ENCODE data around the gene PGD.
"Not testable (repeated sequence)": the region's sequence is repeated elsewhere in the genome, so short reads cannot be mapped to it uniquely, and the experiment has no call there.

The PGD gene

GRCh38 chr1:10432910-10433700 lies 34.2 kb downstream of the PGD start:
- no peak for DNase-seq (ENCODE audit: low read depth, low spot score)
- H3K27ac ChIP-seq: no peak overlapping the region

DNA sequence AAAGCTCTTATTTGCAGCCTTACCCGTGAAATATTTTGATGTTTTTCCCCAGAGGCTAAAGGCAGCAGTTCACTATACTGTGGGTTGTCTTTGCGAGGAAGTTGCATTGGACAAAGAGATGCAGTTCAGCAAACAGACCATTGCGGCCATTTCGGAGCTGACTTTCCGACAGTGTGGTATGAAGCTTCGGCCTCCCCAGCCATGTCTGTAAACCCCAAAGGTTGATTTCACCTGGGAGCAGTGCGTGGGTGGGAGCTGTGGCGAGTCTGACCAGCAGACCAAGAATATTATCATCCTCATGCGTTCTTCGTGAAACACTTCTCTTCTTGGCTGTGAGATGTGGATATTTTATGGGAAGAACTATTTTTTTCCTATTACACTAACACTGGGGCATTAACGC lies 34.9 kb downstream of the PGD start:
- no peak overlapping the region for H3K27ac ChIP-seq
- no peak for DNase-seq (ENCODE audit: low read depth, low spot score)

GRCh38 chr1:10434590-10434989 lies 35.7 kb downstream of the PGD start:
- no peak overlapping the region for H3K27ac ChIP-seq
- DNase-seq (ENCODE audit: low read depth, low spot score): no peak

GRCh38 chr1:10437052-10437451 lies 38.2 kb downstream of the PGD start:
- H3K27ac ChIP-seq: no peak overlapping the region
- DNase-seq (ENCODE audit: low read depth, low spot score): no peak

GRCh38 chr1:10438677-10439163 lies 39.9 kb downstream of the PGD start:
- H3K27ac ChIP-seq: no peak overlapping the region
- DNase-seq (ENCODE audit: low read depth, low spot score): no peak

DNA sequence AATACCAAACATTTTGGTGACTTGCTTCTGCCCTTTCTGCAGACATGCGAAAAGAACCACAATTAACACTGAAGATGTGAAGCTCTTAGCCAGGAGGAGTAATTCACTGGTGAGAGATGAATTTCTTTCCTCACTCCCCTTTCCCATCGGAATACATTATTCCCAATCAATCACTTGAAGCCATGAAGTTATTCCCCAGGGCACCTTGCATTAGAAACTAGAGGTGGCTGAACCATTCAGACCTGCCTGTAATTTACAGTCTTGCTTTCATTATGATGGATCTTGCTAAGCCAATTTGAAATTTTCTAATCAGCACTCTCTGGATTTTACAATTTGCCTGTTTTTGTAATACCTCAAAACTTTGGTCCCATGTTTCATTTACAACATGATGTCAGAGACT lies 41.4 kb downstream of the PGD start:
- no peak for DNase-seq (ENCODE audit: low read depth, low spot score)
- no peak overlapping the region for H3K27ac ChIP-seq

DNA sequence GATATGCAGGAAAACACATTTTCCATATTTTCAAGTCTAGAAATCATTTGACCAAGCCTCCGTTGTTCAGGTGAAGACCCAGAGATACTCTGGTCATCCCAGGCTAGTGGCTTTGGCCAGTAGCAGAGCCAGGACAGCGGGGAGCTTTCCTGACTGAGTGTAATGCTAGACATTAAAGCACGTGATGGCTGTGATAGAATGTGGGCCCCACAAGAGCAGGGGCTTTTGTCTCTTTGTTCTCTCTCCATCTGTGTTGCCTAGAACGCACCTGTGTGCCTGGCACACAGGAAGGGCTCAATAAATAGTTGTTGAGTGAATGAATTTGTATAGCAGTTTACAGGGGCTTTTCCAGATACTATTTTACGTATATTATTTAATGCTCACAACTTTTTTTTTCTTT lies 41.9 kb downstream of the PGD start:
- no peak for DNase-seq (ENCODE audit: low read depth, low spot score)
- no peak overlapping the region for H3K27ac ChIP-seq

- no peak for DNase-seq (ENCODE audit: low read depth, low spot score)
- H3K27ac ChIP-seq: no peak overlapping the region
These were observed 45.4 kb downstream of the PGD start for GRCh38 chr1:10444248-10444647.

DNA sequence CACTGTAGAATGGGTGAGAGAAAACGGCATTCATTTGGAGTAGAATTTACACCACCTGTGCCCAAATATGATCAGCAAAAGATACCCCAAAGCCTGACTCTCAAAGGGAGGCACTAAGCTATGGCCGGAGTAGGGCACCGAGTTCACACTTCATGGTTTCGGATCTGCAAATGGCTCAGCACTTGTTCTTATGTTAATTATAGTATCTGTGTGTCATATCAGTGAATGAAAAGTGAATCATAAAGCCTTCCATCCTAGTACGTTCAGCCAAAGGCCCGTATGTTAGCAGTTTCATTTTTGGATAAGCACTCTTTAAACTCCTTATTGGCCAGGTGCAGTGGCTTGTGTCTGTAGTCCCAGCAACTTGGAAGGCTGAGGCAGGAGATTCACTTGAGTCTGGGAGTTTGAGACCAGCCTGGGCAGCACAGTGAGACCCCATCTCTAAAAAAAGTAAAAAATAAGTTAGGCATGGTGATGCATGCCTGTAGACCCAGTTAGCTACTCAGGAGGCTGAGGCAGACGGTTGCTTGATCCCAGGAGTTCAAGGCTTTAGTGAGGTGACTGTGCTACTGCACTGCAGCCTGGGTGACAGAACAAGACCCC lies 46.0 kb downstream of the PGD start:
- H3K27ac ChIP-seq: no peak overlapping the region
- no peak for DNase-seq (ENCODE audit: low read depth, low spot score)

DNA sequence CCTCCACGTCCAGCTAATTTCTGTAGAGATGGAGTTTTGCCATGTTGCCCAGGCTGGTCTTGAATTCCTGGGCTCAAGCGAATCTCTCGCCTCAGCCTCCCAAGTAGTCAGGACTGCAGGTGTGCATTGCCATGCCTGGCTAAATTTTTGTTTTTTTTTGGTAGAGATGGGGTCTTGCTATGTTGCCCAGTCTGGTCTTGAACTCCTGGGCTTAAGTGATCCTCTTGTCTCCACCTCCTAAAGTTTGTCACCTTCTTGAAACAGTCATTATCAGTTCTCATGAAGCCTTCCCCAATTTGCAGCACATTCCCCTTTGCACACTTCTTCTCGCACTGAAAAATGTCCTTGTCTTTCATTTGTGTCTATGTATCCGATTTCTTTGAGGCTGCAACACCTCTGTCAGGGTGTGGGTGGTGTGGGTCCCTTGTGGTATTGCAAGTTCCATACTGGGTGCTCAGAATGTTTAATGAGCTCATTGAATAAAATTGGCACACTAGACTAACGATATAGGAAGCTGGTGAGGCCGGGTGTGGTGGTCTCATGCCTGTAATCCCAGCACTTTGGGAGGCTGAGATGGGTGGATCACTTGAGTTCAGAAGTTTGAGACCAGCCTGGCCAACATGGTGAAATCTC lies 48.0 kb downstream of the PGD start:
- DNase-seq (ENCODE audit: low read depth, low spot score): no peak
- H3K27ac ChIP-seq: no peak overlapping the region

GRCh38 chr1:10449751-10450150 lies 50.9 kb downstream of the PGD start, which contains the start of gene CORT:
Gene CORT, plus strand, starts transcription at chr1:10450031. Its CDS starts 193 bp downstream, at chr1:10450224.
- no peak for DNase-seq (ENCODE audit: low read depth, low spot score)
- no peak within 1 kb of the TSS for H3K27ac ChIP-seq

GRCh38 chr1:10450156-10450814 lies 51.4 kb downstream of the PGD start:
- H3K27ac ChIP-seq: no peak overlapping the region
- DNase-seq (ENCODE audit: low read depth, low spot score): no peak

- H3K27ac ChIP-seq: no peak overlapping the region
- no peak for DNase-seq (ENCODE audit: low read depth, low spot score)
These were observed 52.0 kb downstream of the PGD start for GRCh38 chr1:10450836-10451235.

DNA sequence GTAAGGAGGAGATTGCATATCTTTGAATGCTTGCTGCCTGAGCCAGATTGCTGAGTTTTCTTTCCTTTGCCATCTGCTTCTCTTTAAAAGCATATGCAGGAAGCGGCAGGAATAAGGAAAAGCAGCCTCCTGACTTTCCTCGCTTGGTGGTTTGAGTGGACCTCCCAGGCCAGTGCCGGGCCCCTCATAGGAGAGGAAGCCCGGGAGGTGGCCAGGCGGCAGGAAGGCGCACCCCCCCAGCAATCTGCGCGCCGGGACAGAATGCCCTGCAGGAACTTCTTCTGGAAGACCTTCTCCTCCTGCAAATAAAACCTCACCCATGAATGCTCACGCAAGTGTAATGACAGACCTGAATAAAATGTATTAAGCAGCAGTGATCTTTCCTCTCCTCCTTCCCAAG lies 52.4 kb downstream of the PGD start:
- no peak overlapping the region for H3K27ac ChIP-seq

DNA sequence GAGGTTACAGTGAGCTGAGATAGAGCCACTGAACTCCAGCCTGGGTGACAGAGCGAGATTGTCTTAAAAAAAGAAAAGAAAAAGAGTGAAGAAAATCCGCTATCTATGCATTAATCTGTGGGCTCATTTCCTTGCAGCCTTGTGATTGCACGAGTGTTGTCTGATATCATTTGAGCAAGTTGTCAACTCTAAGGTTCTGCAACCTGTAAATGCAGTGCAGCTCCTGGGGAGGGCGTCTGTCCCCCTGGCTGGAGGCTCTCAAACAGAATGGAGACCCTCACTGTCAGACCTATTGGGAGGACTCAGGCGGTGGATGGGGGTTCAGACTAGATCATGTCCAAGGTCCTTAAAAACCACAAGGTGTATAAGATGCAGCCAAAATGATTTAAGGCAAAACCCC lies 57.2 kb downstream of the PGD start:
- no peak for DNase-seq (ENCODE audit: low read depth, low spot score)
- H3K27ac ChIP-seq: peak overlapping the region; percentile 52

More for the DNA sequence above, 52.4 kb downstream of the PGD start:
- DNase-seq (ENCODE audit: low read depth, low spot score): no peak

DNA sequence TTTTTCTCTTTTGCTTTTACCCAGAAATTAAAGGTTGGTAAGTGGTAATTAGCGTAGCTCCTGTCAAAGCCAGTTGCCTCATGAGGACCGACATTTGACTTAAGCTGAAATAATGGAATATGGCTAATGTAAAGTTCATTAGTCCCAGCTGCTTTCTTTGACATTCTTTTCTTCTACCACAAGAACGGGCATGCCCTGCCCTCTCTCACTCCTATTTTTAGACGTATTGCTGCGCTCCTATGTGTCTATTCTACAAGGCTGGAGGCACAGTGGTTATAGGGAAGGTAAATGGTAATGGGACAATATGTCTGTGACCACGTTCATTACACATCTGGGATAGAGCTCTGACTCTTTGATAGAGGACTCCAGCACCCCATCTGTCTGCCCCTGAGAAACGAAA lies 57.8 kb downstream of the PGD start:
- DNase-seq (ENCODE audit: low read depth, low spot score): no peak

DNA sequence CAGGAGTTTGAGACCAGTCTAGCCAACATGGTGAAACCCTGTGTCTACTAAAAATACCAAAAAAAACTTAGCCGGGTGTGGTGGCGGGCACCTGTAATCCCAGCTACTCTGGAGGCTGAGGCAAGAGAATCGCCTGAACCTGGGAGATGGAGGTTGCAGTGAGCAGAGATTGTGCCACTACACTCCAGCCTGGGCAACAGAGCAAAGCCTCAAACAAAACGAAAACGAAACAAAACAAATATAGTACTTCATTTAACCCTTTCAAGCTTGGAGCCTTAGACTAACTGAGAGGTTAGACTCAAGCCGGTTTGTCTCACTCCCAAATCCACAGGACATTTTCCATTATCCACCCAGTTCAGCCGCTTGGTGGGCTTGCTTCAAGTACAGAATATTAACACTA lies 58.6 kb downstream of the PGD start:
- not testable (repeated sequence) for DNase-seq (ENCODE audit: low read depth, low spot score)
- peak overlapping the region; percentile 52 for H3K27ac ChIP-seq

More for the DNA sequence above, 57.8 kb downstream of the PGD start:
- H3K27ac ChIP-seq: peak overlapping the region; percentile 52

DNA sequence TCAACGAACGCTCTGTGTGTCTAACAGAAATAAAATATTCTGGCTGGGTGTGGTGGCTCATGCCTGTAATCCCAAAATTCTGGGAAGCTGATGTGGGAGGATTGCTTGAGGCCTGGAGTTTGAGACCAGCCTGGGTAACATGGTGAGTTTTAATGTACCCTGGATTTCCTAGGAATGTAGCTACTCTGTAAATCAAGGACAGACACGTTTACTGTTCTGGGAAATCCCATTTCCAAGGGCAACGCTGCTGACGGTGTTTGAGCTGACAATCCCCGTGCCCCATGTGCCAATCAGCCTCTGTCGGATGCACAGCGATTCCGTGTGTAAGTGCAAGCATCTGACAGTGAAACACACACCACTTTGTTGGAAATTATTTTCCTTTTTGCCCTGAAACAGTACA lies 59.0 kb downstream of the PGD start:
- DNase-seq (ENCODE audit: low read depth, low spot score): no peak
- H3K27ac ChIP-seq: peak overlapping the region; percentile 52

DNA sequence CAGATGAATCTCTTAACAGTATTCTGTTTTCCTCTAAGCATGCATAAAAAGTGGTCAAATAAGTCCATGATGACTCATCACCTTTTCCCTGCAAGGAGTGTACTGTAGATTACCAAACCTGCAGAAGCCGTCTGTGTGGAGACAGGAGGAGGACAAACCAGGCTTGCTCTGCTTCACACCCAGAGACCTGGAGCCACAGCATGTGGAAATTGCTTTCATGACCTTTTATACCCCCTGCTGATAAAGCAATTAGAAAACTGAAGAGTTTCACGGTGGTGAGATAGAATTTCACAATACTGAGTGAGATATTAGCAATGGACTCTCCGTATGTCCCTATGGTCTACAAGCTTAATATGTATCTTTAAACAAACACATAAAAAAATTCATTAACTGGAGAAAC lies 60.3 kb downstream of the PGD start:
- peak; percentile 61 for DNase-seq (ENCODE audit: low read depth, low spot score)

GRCh38 chr1:10467078-10467477 lies 68.2 kb downstream of the PGD start:
- DNase-seq (ENCODE audit: low read depth, low spot score): no peak
- H3K27ac ChIP-seq: no peak overlapping the region

More for the DNA sequence above, 60.3 kb downstream of the PGD start:
- peak overlapping the region; percentile 52 for H3K27ac ChIP-seq

DNA sequence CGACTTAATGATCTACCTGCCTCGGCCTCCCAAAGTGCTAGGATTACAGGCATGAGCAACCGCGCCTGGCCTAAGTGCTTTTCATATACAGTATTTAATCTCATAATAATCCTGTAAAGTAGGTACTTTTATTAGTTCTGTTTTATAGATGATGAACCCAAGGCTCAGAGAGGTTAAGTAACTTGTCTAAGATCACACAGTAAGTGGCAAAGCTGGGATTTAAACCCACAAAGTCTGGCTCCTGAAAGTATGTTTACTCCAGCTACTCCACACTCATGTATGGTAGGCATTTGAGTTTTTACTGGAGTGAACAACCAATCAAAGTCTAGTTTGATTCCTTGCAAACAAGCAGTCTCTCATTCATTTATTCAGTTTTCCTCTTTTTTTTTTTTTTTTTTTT lies 71.2 kb downstream of the PGD start:
- DNase-seq (ENCODE audit: low read depth, low spot score): no peak
- no peak overlapping the region for H3K27ac ChIP-seq
